ENCODE results near the gene BAHCC1.
"Not testable (repeated sequence)": the region's sequence is repeated elsewhere in the genome, so short reads cannot be mapped to it uniquely, and the experiment has no call there.

BAHCC1 gene

DNA sequence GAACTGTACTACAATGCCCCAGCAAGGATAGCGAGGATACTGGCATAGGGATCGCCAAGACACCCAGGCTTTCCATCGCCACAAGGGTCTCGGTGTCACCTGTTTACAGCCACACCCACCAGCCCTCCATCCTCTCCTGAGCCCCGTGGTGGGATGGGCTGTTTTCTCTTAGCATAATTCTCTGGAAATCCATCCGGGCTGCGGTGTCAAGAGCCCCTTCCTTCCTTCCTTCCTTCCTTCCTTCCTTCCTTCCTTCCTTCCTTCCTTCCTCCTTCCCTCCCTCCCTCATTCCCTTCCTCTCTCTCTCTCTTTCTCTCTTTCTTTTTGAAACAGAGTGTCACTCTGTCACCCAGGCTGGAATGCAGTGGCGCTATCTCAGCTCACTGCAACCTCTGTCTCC lies 36.0 kb upstream of the BAHCC1 start:
- WGBS (ENCODE audit: insufficient coverage) = 29% methylated on average over 4 of the region's 8 CpGs
- CTCF ChIA-PET = no interaction called here
- Histone ChIP-seq H3K4me1 (ENCODE audit: control extremely low read depth in 1 of 4, control insufficient read depth in 4 of 4, insufficient read depth in 4 of 4, low read length in 3 of 4) (peaks cover 0 to 17% (median 3%) of the 10 kb centered on the region in 4 experiments), H3K27ac (ENCODE audit: insufficient read depth in 1 of 2, low read depth in 1 of 2, low read length in 2 of 2, poor library complexity in 1 of 2, severe bottlenecking in 2 of 2) (no peak overlapping the region), H3K9me3 (ENCODE audit: control extremely low read depth in 1 of 5, control insufficient read depth in 4 of 5, insufficient read depth in 2 of 5, low read depth in 1 of 5, low read length in 4 of 5) (no peaks in the 10 kb centered on the region), H3K27me3 (replicated peaks in 2 of 5; ENCODE audit: control insufficient read depth in 4 of 5, insufficient read depth in 5 of 5, low read length in 4 of 5) (peaks cover 0 to 4% (median 2%) of the 10 kb centered on the region in 5 experiments), H3K36me3 (ENCODE audit: control insufficient read depth in 4 of 4, insufficient read depth in 4 of 4, low read length in 3 of 4) (no peaks in the 10 kb centered on the region), H3K4me3 (ENCODE audit: control insufficient read depth in 1 of 7, extremely low read depth in 1 of 7, insufficient read depth in 4 of 7, low read depth in 2 of 7, low read length in 6 of 7) (no peak overlapping the region)
- POLR2A ChIA-PET = no interaction called here
- DNase-seq = no peak

DNA sequence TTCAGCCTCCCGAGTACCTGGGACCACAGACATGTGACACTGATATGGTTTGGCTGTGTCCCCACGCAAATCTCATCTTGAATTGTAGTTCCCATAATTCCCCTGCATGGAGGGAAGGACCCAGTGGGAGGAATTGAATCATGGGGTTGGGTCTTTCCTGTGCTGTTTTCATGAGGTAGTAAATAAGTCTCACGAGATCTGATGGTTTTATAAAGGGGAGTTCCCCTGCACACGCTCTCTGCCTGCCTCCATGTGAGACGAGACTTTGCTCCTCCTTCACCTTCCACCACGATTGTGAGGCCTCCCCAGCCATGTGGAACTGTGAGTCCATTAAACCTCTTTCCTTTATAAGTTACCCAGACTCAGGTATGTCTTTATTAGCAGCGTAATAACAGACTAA lies 33.3 kb upstream of the BAHCC1 start:
- CTCF ChIA-PET = not testable (repeated sequence)
- peak in 1 of 3 donors; percentile 29 for DNase-seq

DNA sequence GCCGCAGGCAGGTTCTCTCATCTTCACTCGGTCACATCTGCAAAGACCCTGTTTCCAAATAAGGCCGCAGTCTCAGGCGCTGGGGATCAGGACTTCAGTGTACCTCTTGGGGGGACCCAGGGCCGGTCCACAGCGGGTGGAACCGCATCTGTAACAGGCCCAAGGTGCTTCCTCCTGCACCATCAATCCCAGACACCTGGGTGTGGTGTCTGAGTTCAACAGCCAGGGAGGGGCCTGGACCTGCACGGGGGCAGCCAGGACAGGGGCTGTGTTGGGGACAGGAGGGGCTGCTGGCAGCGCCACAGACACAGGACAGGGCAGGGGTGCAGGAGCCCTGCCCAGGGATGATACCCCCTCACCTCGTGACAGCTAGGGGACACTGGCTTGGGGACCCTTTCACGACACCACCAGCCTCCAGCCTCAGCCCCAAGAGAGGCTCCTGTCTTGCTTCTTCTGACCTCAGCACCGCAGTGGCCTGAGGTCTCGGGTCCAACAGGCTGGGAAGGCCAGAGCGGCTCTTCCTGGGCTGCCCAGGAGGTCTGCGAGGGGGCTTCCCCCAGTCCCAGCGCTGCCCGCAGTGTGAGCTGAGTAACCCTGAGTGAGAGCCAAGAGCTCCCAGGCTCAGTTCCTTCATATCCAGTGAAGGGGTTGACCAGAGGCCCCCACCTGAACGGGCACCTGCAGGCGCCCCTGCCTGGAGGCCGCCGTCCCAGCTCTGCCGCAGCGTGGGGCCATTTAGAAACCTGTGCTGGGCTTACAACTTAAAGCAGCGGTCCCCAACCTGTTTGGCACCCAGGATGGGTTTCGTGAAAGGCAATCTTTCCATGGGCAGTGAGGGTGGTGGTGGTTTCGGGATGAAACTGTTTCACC lies 30.7 kb upstream of the BAHCC1 start:
- no peak for DNase-seq
- H3K27me3 ChIP-seq (replicated peaks in 2 of 5; ENCODE audit: control insufficient read depth in 4 of 5, insufficient read depth in 5 of 5, low read length in 4 of 5) = peaks cover 0 to 16% (median 5%) of the 10 kb centered on the region in 5 experiments
- H3K36me3 ChIP-seq (ENCODE audit: control insufficient read depth in 4 of 4, insufficient read depth in 4 of 4, low read length in 3 of 4) = no peaks in the 10 kb centered on the region
- peak overlapping the region in 5 of 7 experiments; percentile 23 to 63 (median 38) for H3K4me3 ChIP-seq (ENCODE audit: control insufficient read depth in 1 of 7, extremely low read depth in 1 of 7, insufficient read depth in 4 of 7, low read depth in 2 of 7, low read length in 6 of 7)
- 94% methylated on average over 21 of the region's 26 CpGs for WGBS (ENCODE audit: insufficient coverage)
- CTCF ChIA-PET = interaction anchor here (1.0 kb wide), 1 partner anchor 53 kb away, joined by 3 read pairs; no protein-coding TSS in a partner anchor
- H3K9me3 ChIP-seq (ENCODE audit: control extremely low read depth in 1 of 5, control insufficient read depth in 4 of 5, insufficient read depth in 2 of 5, low read depth in 1 of 5, low read length in 4 of 5) = no peaks in the 10 kb centered on the region
- peaks cover 0 to 35% (median 26%) of the 10 kb centered on the region in 4 experiments for H3K4me1 ChIP-seq (ENCODE audit: control extremely low read depth in 1 of 4, control insufficient read depth in 4 of 4, insufficient read depth in 4 of 4, low read length in 3 of 4)
- POLR2A ChIA-PET = no interaction called here
- H3K27ac ChIP-seq (ENCODE audit: insufficient read depth in 1 of 2, low read depth in 1 of 2, low read length in 2 of 2, poor library complexity in 1 of 2, severe bottlenecking in 2 of 2) = no peak overlapping the region

More for the DNA sequence above, 33.3 kb upstream of the BAHCC1 start:
- H3K9me3 ChIP-seq (ENCODE audit: control extremely low read depth in 1 of 5, control insufficient read depth in 4 of 5, insufficient read depth in 2 of 5, low read depth in 1 of 5, low read length in 4 of 5); H3K27ac ChIP-seq (ENCODE audit: insufficient read depth in 1 of 2, low read depth in 1 of 2, low read length in 2 of 2, poor library complexity in 1 of 2, severe bottlenecking in 2 of 2); H3K4me3 ChIP-seq (ENCODE audit: control insufficient read depth in 1 of 7, extremely low read depth in 1 of 7, insufficient read depth in 4 of 7, low read depth in 2 of 7, low read length in 6 of 7); POLR2A ChIA-PET; H3K36me3 ChIP-seq (ENCODE audit: control insufficient read depth in 4 of 4, insufficient read depth in 4 of 4, low read length in 3 of 4): not testable (repeated sequence)
- peaks cover 0 to 31% (median 25%) of the 10 kb centered on the region in 4 experiments for H3K4me1 ChIP-seq (ENCODE audit: control extremely low read depth in 1 of 4, control insufficient read depth in 4 of 4, insufficient read depth in 4 of 4, low read length in 3 of 4)
- peaks cover 0 to 16% (median 5%) of the 10 kb centered on the region in 5 experiments for H3K27me3 ChIP-seq (replicated peaks in 2 of 5; ENCODE audit: control insufficient read depth in 4 of 5, insufficient read depth in 5 of 5, low read length in 4 of 5)
- 37% methylated on average over 3 of the region's 7 CpGs for WGBS (ENCODE audit: insufficient coverage)

GRCh38 chr17:81365148-81365600 lies 30.1 kb upstream of the BAHCC1 start:
- Histone ChIP-seq H3K4me1 (ENCODE audit: control extremely low read depth in 1 of 4, control insufficient read depth in 4 of 4, insufficient read depth in 4 of 4, low read length in 3 of 4) (peaks cover 0 to 35% (median 26%) of the 10 kb centered on the region in 4 experiments), H3K36me3 (ENCODE audit: control insufficient read depth in 4 of 4, insufficient read depth in 4 of 4, low read length in 3 of 4) (no peaks in the 10 kb centered on the region), H3K4me3 (ENCODE audit: control insufficient read depth in 1 of 7, extremely low read depth in 1 of 7, insufficient read depth in 4 of 7, low read depth in 2 of 7, low read length in 6 of 7) (peak overlapping the region in 5 of 7 experiments; percentile 23 to 63 (median 38)), H3K27ac (ENCODE audit: insufficient read depth in 1 of 2, low read depth in 1 of 2, low read length in 2 of 2, poor library complexity in 1 of 2, severe bottlenecking in 2 of 2) (peak overlapping the region in 1 of 2 experiments; percentile 53), H3K27me3 (replicated peaks in 2 of 5; ENCODE audit: control insufficient read depth in 4 of 5, insufficient read depth in 5 of 5, low read length in 4 of 5) (peaks cover 0 to 16% (median 5%) of the 10 kb centered on the region in 5 experiments), H3K9me3 (ENCODE audit: control extremely low read depth in 1 of 5, control insufficient read depth in 4 of 5, insufficient read depth in 2 of 5, low read depth in 1 of 5, low read length in 4 of 5) (no peaks in the 10 kb centered on the region)
- 17% methylated on average over 19 of the region's 22 CpGs for WGBS (ENCODE audit: insufficient coverage)
- POLR2A ChIA-PET = interaction anchor here (0.5 to 0.7 kb wide), 2 partner anchors 22 to 191 kb away, joined by 4 read pairs; no protein-coding TSS in a partner anchor
- peak; percentile 18 to 67 (median 61) for DNase-seq
- CTCF ChIA-PET = interaction anchor here (1.0 to 1.3 kb wide), 2 partner anchors 54 to 119 kb away, joined by 3 to 4 read pairs; no protein-coding TSS in a partner anchor

DNA sequence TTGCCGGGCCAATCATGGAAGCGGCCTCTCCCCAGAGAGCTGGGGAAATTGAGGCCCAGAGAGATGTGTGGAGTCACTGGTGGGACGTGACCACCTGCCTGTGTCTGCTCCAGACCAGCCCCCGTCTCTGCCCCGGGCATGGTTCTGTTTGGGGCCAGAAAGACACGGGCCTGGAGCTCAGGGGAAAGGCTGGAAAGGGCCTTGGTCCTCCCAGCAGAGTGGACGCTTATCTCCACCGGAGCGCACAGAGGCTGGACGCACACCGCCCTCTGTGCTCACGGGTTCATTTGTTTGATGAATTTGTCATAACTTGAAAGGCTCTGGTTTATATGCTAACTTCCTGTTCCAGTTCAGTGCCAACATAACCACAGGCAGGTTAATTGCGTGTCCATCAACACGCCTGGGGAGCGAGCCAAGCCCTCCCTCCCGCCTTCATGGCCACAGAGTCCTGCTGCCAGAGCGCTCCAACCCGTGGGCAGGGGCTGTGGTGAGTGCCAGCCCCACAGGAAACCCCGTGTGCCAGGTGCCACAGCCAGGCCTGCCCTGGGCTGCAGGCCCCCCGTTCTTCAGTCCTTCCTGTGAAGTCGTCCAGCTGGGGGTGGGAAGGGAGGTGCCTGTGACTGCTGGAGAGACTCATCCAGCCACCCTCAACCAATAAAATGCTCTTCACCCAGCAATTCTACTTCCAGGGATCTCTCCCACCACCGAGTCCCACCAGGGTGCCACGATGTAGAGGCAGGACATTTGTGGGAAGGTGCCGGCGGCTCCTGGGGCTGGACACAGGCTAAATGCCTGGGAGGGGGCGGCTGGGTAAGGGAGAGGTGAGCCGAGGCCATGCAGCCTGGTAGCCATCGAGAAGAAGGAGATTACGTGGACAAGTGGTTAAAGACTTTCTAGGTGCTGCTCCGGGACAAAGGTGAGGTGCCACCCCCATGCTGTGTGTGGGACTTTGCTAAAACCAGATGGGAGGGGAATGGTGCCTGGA lies 29.4 kb upstream of the BAHCC1 start:
- CTCF ChIA-PET = interaction anchor here (1.0 to 1.3 kb wide), 2 partner anchors 55 to 119 kb away, joined by 3 to 4 read pairs; no protein-coding TSS in a partner anchor
- peak; percentile 79 to 97 (median 95) for DNase-seq
- Histone ChIP-seq H3K27ac (ENCODE audit: insufficient read depth in 1 of 2, low read depth in 1 of 2, low read length in 2 of 2, poor library complexity in 1 of 2, severe bottlenecking in 2 of 2) (peak overlapping the region in 1 of 2 experiments; percentile 53), H3K27me3 (replicated peaks in 2 of 5; ENCODE audit: control insufficient read depth in 4 of 5, insufficient read depth in 5 of 5, low read length in 4 of 5) (peaks cover 0 to 16% (median 5%) of the 10 kb centered on the region in 5 experiments), H3K36me3 (ENCODE audit: control insufficient read depth in 4 of 4, insufficient read depth in 4 of 4, low read length in 3 of 4) (no peaks in the 10 kb centered on the region), H3K9me3 (ENCODE audit: control extremely low read depth in 1 of 5, control insufficient read depth in 4 of 5, insufficient read depth in 2 of 5, low read depth in 1 of 5, low read length in 4 of 5) (no peaks in the 10 kb centered on the region), H3K4me1 (ENCODE audit: control extremely low read depth in 1 of 4, control insufficient read depth in 4 of 4, insufficient read depth in 4 of 4, low read length in 3 of 4) (peaks cover 0 to 35% (median 26%) of the 10 kb centered on the region in 4 experiments), H3K4me3 (ENCODE audit: control insufficient read depth in 1 of 7, extremely low read depth in 1 of 7, insufficient read depth in 4 of 7, low read depth in 2 of 7, low read length in 6 of 7) (peak overlapping the region in 4 of 7 experiments; percentile 8 to 63 (median 44))
- POLR2A ChIA-PET = interaction anchor here (0.5 to 1.0 kb wide), 3 partner anchors 21 to 190 kb away, joined by 3 to 4 read pairs (median 4); partner anchors contain the start of gene BAHCC1
- 11% methylated on average over 24 of the region's 30 CpGs for WGBS (ENCODE audit: insufficient coverage)

DNA sequence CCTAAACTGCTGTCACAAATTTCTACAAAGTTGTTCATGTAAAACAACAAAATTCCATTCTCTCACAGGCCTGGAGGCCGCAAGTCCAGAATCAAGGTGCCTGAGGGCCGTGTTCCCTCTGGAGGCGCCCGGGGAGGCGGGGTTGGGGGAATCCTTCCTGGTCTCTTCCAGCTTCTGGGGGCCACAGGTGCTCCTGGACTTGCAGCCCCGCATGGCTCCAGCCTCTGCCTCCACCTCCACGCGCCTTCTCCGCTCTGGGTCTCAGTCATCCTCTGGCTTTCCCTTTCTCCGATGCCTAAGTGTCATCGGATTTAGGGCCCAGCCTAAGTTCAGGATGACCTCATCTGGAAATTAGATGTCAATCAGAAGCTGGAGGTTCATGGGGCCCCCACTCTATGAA lies 28.6 kb upstream of the BAHCC1 start:
- H3K27ac ChIP-seq (ENCODE audit: insufficient read depth in 1 of 2, low read depth in 1 of 2, low read length in 2 of 2, poor library complexity in 1 of 2, severe bottlenecking in 2 of 2) = no peak overlapping the region

More for the DNA sequence above, 28.6 kb upstream of the BAHCC1 start:
- no peaks in the 10 kb centered on the region for H3K9me3 ChIP-seq (ENCODE audit: control extremely low read depth in 1 of 5, control insufficient read depth in 4 of 5, insufficient read depth in 2 of 5, low read depth in 1 of 5, low read length in 4 of 5)
- no peak for DNase-seq
- peaks cover 0 to 16% (median 5%) of the 10 kb centered on the region in 5 experiments for H3K27me3 ChIP-seq (replicated peaks in 2 of 5; ENCODE audit: control insufficient read depth in 4 of 5, insufficient read depth in 5 of 5, low read length in 4 of 5)
- H3K36me3 ChIP-seq (ENCODE audit: control insufficient read depth in 4 of 4, insufficient read depth in 4 of 4, low read length in 3 of 4) = no peaks in the 10 kb centered on the region
- CTCF ChIA-PET = interaction anchor here (1.3 kb wide), 1 partner anchor 118 kb away, joined by 4 read pairs; no protein-coding TSS in a partner anchor
- peaks cover 0 to 35% (median 26%) of the 10 kb centered on the region in 4 experiments for H3K4me1 ChIP-seq (ENCODE audit: control extremely low read depth in 1 of 4, control insufficient read depth in 4 of 4, insufficient read depth in 4 of 4, low read length in 3 of 4)
- POLR2A ChIA-PET = interaction anchor here (1.0 kb wide), 1 partner anchor 29 kb away, joined by 3 read pairs; the partner anchor contains the start of gene BAHCC1
- H3K4me3 ChIP-seq (ENCODE audit: control insufficient read depth in 1 of 7, extremely low read depth in 1 of 7, insufficient read depth in 4 of 7, low read depth in 2 of 7, low read length in 6 of 7) = peak overlapping the region in 2 of 7 experiments; percentile 11 to 63
- WGBS (ENCODE audit: insufficient coverage) = 96% methylated on average over 11 of the region's 11 CpGs

All from common myeloid progenitor, CD34-positive (primary cell).